ENCODE measurements around the gene ASAP3. TPM values are rescaled to one million over a fixed set of nuclear protein-coding genes. Genes with fewer than 3 reads are reported as not detected.

The ASAP3 gene
- total and polyA plus RNA-seq, 2 of the 13 experiments (the other 11 are each of a cell fraction or from before 2014, with no cell fraction given) = 32.6 to 37.0 TPM

GRCh38 chr1:23424293-23425192, 59.4 kb downstream of the ASAP3 start, which contains the start of gene TCEA3 (continued):
- TF ChIP-seq HMGXB4 (CRISPR knock-in tag; IDR thresholded peaks at IDR 0.05; ENCODE audit: borderline replicate concordance in 1 of 2, low read depth in 1 of 2) = peak in 1 of 2 experiments; percentile 52; a peak in 2 of 4 replicates
- no peak for TF ChIP-seq ZNF3 (CRISPR knock-in tag; IDR thresholded peaks at IDR 0.05)
- TF ChIP-seq TFAP4 (IDR thresholded peaks at IDR 0.05; ENCODE audit: borderline replicate concordance, low read depth) = no peak
- TF ChIP-seq MYPOP (CRISPR knock-in tag; IDR thresholded peaks at IDR 0.05) = 0 out of 2 replicates have a peak, but pooled peaks have one; percentile 23
- TF ChIP-seq KLF15 (CRISPR knock-in tag; IDR thresholded peaks at IDR 0.05; ENCODE audit: borderline replicate concordance) = 0 out of 2 replicates have a peak, but pooled peaks have one; percentile 69
- no peak for TF ChIP-seq MAFF (IDR thresholded peaks at IDR 0.05; ENCODE audit: low read depth, low read length)
- TF ChIP-seq NFE2L2 (IDR thresholded peaks at IDR 0.05; ENCODE audit: low read length) = no peak
- peak; percentile 26 for TF ChIP-seq SRSF1 (optimal IDR thresholded peaks at IDR 0.05; ENCODE audit: low read depth, low read length)
- TF ChIP-seq ZNF264 (CRISPR knock-in tag; IDR thresholded peaks at IDR 0.05) = no peak
- TF ChIP-seq ZNF235 (CRISPR knock-in tag; IDR thresholded peaks at IDR 0.05; ENCODE audit: borderline replicate concordance) = no peak; the same call in 1 of the 2 replicates
- TF ChIP-seq ZNF329 (CRISPR knock-in tag; IDR thresholded peaks at IDR 0.05; ENCODE audit: low read depth) = 0 out of 2 replicates have a peak, but pooled peaks have one; percentile 57
- no peak for TF ChIP-seq ZNF652 (CRISPR knock-in tag; IDR thresholded peaks at IDR 0.05; ENCODE audit: borderline replicate concordance, low read depth)
- no peak for TF ChIP-seq ZSCAN12 (CRISPR knock-in tag; IDR thresholded peaks at IDR 0.05)
- TF ChIP-seq ZNF547 (CRISPR knock-in tag; IDR thresholded peaks at IDR 0.05) = no peak; the same call in 1 of the 2 replicates
- peak; percentile 32; the same call in 1 of the 2 replicates for TF ChIP-seq ZNF468 (CRISPR knock-in tag; IDR thresholded peaks at IDR 0.05)
- no peak for TF ChIP-seq ZBTB42 (CRISPR knock-in tag; IDR thresholded peaks at IDR 0.05)
- peak; percentile 92 for TF ChIP-seq ZNF777 (CRISPR knock-in tag; IDR thresholded peaks at IDR 0.05)
- TF ChIP-seq ZBTB49 (CRISPR knock-in tag; IDR thresholded peaks at IDR 0.05; ENCODE audit: borderline replicate concordance) = no peak
- TF ChIP-seq ZSCAN31 (CRISPR knock-in tag; IDR thresholded peaks at IDR 0.05; ENCODE audit: low read depth) = peak; percentile 34; the same call in 1 of the 2 replicates
- no peak for TF ChIP-seq PBX2 (CRISPR knock-in tag; IDR thresholded peaks at IDR 0.05)

Measured in HepG2 (cell line).